ENCODE measurements around the gene TUBGCP2.
A peak's percentile ranks its signal among the peaks of the same experiment; 100 is the strongest.

The TUBGCP2 gene

GRCh38 chr10:133261726-133262325, 46.8 kb downstream of the TUBGCP2 start:
- peak; percentile 23 for DNase-seq

- DNase-seq = no peak
Measured at GRCh38 chr10:133260895-133261725, 47.6 kb downstream of the TUBGCP2 start.

DNA sequence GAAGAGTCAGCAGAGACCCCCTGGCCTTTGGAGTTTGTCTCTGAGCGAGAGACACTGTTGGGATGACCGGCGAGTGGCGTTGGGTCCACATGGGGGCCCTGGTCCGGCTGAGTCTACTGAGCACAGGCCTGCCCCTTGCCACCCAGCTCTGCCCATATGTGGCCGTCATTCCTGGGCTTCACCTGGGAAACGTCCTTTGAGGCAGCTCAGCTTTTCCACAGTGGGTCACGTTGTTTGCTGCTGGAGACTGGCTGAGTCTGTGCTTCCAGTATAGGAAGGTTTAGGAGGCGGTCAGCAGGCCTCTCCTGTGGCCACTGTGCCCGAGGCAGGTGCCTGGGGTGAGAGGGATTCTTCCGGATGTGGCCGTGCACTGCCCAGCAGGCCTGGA, 49.1 kb downstream of the TUBGCP2 start:
- no peak for DNase-seq

DNA sequence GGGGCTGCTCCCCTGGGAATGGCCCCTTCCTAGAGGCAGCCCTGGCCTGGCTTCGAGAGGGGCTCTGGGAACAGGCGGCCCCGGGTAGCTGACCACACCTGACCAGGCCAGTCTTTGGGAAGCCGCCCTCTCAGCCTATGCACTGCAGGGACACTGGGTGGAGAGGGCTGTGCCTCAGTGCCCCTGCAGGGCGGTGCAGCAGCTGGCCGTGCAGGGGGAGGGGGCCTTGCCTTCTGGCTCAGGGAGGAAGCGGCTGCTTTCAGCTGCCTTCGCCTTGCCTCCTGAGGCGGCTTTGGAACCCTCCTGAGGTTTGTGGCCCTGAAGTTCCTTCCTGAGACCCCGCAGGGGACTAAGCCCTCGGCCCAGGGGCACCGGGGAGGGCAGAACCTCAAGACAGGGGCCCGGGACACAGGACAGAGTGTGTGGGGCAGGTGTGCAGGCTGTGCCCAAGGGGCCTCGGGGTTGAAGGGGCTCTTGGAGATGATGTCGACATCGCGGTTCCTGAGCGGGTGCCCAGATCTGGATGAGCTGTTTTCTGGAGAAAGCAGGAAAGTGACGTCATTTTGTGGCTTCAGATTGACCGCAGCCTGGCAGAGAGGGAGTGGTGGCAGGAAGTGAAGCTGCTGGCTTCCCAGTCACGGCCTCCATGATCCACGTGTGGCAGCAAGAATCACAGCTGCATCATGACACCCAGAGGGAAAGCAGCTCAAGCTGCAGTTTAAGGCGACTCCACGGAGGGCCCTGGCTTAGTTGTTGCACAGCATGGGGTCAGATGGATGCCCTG, 49.7 kb downstream of the TUBGCP2 start:
- no peak for DNase-seq

GRCh38 chr10:133258066-133258817, 50.4 kb downstream of the TUBGCP2 start:
- no peak for DNase-seq

- DNase-seq = no peak
Measured at GRCh38 chr10:133257489-133258065, 51.1 kb downstream of the TUBGCP2 start.

DNA sequence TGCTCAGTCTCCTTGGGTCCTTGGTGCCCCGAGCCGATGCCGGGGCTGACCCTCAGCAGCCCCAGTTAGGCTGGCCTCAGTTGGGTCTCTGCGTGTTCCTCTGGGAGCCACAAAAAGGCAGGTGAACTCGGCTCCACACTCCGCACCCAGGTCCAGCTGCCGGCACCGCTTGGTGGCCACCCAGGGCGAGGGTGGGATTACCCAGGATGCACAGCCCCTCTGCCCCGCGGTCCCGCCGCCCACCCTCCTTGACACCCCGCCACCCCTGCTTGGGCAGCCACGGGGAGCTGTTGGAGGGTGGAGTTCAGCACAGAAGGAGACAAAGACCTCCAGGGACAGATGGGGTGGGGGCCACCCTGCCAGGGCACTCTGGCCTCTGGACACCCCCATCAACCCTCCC, 53.3 kb downstream of the TUBGCP2 start:
- no peak for DNase-seq

DNA sequence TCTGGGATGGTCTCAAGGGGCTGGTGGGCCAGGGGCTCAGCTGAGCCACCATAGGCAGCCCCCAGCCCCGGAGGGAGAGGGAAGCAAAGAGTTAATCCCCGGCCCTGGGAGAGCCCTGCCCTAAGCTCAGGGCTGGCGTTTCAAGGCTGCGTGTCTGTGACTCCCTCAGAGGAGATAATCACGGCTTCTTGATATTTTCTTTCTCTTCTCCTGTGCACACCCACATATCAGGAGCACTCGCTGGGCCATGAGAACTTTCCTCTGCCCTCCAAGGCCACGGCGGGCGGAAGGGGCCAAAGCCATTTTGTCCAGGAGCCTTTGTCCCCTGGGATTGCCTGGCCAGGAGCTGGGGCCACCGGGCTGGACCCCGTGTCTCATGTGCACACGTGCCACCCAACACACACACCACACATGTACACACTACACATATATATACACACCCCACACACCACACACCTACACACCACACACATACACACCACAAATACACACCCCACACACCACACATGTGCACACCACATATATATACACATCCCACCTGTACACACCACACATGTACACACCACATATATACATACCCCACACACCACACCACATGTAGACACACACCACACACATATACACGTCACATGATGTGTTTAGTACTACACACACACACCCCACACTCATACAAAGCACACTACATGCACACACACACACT, 54.1 kb downstream of the TUBGCP2 start:
- no peak for DNase-seq

DNA sequence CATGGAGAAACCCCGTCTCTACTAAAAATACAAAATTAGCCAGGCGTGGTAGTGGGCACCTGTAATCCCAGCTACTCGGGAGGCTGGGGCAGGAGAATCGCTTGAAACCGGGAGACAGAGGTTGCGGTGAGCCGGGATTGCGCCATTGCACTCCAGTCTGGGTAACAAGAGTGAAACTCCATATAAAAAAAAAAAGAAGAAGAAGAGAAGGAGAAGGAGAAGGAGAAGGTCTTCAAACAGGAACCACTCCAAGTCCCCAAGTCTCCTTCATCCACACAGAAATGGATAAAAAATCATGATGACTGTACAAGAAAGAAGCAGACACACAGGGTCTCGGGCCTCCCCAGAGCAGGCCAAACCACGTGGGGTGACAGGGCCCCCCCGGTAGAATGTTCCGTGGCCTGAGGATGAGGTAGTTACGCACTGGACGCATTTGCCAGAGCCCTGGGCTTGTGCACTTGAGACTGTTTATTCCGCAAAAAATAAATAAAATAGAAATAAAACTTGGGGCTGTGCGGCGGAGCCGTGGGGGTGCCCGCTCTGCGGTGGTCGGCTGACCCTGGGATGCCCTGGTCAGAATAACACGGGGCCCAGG, 55.2 kb downstream of the TUBGCP2 start:
- DNase-seq = no peak

GRCh38 chr10:133252223-133252552, 56.5 kb downstream of the TUBGCP2 start:
- DNase-seq = no peak

DNA sequence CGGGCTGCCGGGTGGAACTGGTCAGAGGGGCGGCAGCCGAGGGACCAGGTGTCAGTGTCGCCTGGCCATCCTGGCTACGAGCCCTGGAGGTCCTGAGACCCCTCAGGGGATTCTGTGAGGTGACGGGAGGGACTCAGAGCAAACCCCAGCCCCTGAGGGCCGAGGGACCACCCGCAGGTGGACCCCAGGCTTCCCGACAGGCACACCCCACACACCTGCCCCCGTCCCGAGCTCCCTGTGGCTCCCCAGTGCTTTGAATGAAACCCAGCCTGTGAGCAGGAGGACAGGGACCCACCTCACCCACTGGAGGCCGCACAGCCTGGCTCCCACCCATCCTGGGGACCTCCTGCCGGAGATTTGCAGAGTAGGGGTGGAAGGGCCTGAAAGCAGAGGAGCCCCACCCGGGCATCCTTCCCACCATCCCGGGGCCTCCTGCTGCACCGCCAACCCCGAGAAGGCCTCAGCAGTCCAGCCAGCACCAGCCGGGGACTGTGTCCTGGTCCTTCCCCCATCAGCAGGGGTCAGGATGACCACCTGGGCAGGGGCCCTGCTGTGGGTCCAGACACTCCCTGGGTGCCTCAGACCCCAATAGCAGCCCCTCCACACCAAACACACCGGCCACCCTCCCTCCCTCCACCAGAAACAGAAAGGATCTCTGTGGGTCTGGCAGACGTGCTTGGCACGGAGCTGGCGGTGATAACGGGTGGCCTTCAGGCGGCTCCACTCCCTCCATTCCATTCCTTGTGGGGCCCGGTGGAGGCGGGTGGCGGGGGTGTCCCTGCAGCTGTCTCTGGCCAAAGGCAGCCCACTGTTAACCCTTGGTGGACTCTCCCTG, 57.1 kb downstream of the TUBGCP2 start:
- no peak for DNase-seq

GRCh38 chr10:133249975-133250754, 58.5 kb downstream of the TUBGCP2 start:
- DNase-seq = no peak

DNA sequence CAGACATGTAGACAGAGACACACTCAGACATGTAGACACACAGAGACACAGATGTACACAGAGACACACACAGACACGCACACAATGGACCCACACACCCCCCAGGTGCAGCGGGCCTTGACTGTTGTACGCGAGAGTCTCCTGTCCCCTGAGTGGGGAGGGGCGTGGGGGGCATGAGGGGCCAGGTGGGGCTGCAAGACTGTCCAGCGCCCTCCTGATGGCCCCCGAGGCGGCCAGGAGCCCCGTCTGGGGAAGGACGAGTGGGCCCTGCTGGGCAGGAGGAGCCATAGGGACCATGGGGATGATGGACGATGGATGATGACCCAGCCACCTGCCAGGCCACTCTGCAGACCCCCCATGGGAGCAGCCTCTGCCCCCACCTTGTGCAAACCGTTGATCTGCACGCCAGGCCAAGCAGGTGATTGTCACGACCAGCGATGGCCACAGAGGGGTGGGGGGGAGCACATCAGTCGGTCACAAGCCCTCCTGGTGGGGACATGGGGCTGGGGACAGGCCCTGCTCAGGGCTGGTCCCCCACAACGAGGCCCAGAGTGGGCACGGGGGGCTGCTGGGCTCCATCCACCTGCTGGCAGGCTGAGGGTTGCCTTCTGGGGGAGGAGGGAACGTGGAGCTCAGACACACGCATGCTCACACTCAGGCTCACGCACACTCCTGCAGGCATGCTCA, 59.4 kb downstream of the TUBGCP2 start:
- no peak for DNase-seq

DNA sequence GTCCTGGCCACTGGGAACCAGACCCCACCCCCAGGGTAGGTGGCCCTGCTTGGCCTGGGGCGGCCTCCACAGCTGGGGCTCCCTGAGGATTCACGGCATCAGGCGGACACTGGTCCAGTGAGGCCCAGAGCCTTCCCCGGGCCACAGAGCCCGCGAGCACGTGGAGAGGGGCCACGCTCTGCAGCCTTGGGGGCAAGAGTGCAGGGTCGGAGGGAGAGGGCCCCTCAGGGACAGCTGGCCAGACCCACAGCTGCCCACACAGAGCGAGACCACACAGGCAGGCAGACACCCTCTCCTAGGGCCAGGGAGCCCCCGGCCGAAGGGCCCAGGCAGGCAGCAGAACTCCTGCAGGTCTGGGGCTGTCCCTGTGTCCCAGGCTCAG, 60.3 kb downstream of the TUBGCP2 start:
- DNase-seq = no peak

DNA sequence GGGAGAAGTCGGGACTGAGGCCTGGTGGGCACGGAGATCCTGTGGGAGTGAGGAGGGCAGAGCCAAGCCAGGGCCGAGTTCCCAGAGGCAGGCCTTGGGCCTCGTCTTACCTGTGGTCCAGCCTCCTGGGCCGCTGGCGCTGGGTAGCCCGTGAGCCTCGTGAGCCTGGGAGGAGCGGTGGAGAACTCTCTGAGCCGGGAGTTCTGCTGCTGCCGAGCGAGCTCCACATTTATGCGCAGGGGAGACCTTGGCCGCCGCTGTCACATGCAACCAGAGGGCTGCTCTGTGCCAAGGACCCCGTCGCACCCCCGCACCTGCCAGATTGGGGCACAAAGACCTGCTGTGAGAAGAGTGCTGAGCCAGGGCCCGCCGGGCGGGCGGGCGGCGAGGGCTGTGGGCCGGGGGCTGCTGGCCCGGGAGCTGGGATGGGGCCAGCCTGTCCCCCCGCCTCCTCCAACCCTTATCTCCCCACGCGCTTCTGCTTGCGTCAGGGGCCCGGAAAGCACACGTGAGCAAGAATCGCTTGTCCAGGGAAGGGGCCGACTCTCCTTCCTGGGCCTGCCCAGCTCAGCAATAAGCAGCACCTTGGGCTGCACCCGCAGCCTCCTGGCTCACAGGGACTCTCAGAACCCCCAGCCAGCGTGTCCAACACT, 60.9 kb downstream of the TUBGCP2 start:
- no peak for DNase-seq

GRCh38 chr10:133246236-133246626, 62.4 kb downstream of the TUBGCP2 start:
- no peak for DNase-seq

- DNase-seq = no peak
Measured at GRCh38 chr10:133245439-133246235, 63.0 kb downstream of the TUBGCP2 start.

DNA sequence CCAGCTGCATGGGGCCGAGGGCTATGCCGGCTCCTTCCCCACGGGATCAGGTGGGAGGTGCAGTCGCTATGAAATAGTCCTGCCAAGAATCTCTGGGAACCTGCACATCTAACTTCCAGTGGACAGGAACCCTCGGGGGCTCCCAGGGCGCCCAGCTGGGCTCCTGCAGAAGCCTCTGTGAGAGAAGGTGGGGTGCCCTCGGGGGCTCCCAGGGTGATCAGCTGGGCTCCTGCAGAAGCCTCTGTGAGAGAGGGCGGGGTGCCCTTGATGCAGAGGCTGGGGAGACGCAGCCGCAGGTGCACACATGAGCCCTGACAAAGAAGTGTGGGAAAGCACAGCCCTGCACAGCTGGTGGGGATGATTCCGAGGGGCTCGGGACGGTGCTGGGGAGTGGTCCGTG, 65.1 kb downstream of the TUBGCP2 start:
- no peak for DNase-seq
